K562 (cell line): Measurements from ENCODE around the gene CDHR1. TPM values are rescaled to one million over a fixed set of nuclear protein-coding genes. Genes with fewer than 3 reads are reported as not detected.

Experiments
- CEBPG ChIP-seq, 3 experiments: fragments of 200-800 bp in 1 of 3; sonication (Bioruptor generic) in 1 of 3; sonication (generic) in 1 of 3; formaldehyde crosslinking in 1 of 3; IDR thresholded peaks in 2 of 3; conservative IDR thresholded peaks in 1 of 3; 2 replicates each; pipeline versions ENCODE4 v1.6.1 to v1.8.0; 2016 to 2022; ENCODE audit warnings: missing compliant biosample characterization in 2 of 3, missing genetic modification characterization in 2 of 3, mild to moderate bottlenecking in 1 of 3, missing genetic modification reagents in 1 of 3
- HBP1 ChIP-seq: fragments of 450-650 bp; formaldehyde crosslinking; IDR thresholded peaks from 2 replicates; pipeline ENCODE4 v1.4.0; 2022; ENCODE audit warnings: missing genetic modification characterization
- PRMT5 ChIP-seq: sonication (generic); formaldehyde crosslinking; IDR thresholded peaks from 2 replicates; pipeline ENCODE4 v1.5.0; 2020; ENCODE audit warnings: missing genetic modification reagents
- REST ChIP-seq, 2 experiments: fragments of 450-650 bp; formaldehyde crosslinking in 1 of 2; IDR thresholded peaks; 2 replicates each; pipeline versions ENCODE4 v1.4.0 to v1.6.1; 2014 to 2020; ENCODE audit warnings: mild to moderate bottlenecking in 2 of 2, borderline replicate concordance in 1 of 2, low read depth in 1 of 2
- ZNF75A ChIP-seq: fragments of 450-650 bp; formaldehyde crosslinking; IDR thresholded peaks from 2 replicates; pipeline ENCODE4 v1.4.0; 2020; ENCODE audit warnings: mild to moderate bottlenecking
- polyA plus RNA-seq, 8 experiments: library from polyadenylated mRNA; depleted of rRNA in 4 of 8; stranded (reverse) in 5 of 8; unstranded in 3 of 8; fragments of >200 nt; fragmentation: Nextera tagmentation in 2 of 8; fragmentation: Illumina TruSeq in 1 of 8; extraction: Ambion mirVana in 2 of 8; extraction: Trizol in 1 of 8; gene quantifications; 2 replicates each; pipeline versions ENCODE4 v1.2.1 to v1.2.3, GENCODE V29; 2011 to 2014; ENCODE audit warnings: inconsistent platforms in 1 of 8, missing spikeins in 1 of 8
- total RNA-seq, 7 experiments: library from RNA; depleted of rRNA in 6 of 7; stranded (reverse); fragments of >200 nt in 6 of 7; fragmentation: Illumina TruSeq in 2 of 7; extraction: Trizol in 2 of 7; gene quantifications; 2 replicates each; pipeline versions ENCODE4 v1.2.1 to v1.2.3, GENCODE V29; 2011 to 2021; ENCODE audit warnings: low replicate concordance in 1 of 7

The CDHR1 gene
- total and polyA plus RNA-seq, 9 of the 15 experiments (the other 6 are each of a cell fraction or from before 2014, with no cell fraction given), result 0.03 to 0.99 (median 0.20) TPM

- TF ChIP-seq REST (IDR thresholded peaks at IDR 0.05; ENCODE audit: borderline replicate concordance) (peak; percentile 97), REST (CRISPR knock-in tag; IDR thresholded peaks at IDR 0.05; ENCODE audit: low read depth) (peak; percentile 92), ZNF75A (no peak), HBP1 (no peak), CEBPG (CRISPR knock-in tag; IDR thresholded peaks at IDR 0.05) (no peak), CEBPG (tag; conservative IDR thresholded peaks at IDR 0.05 in 1 of 2, IDR thresholded peaks at IDR 0.05 in 1 of 2) (no peak), PRMT5 (CRISPR knock-in tag) (0 out of 2 replicates have a peak, but pooled peaks have one; percentile 52)
These were observed 30.2 kb downstream of the CDHR1 start (continued) for GRCh38 chr10:84224411-84225028.
